ENCODE results near the gene HYCC2. TPM values are rescaled to one million over a fixed set of nuclear protein-coding genes. Genes with fewer than 3 reads are reported as not detected.

The HYCC2 gene
- total RNA-seq, 4 donors from 2014 or later: 2.3 to 12.5 (median 3.5) TPM

GRCh38 chr2:201084863-201085262, 13.4 kb upstream of the HYCC2 start:
- ATAC-seq: no peak
- Histone ChIP-seq H3K36me3 (peaks cover 0 to 67% of the 10 kb centered on the region in 2 donors), H3K4me1 (no peaks in the 10 kb centered on the region), H3K27me3 (no peaks in the 10 kb centered on the region), H3K9me3 (no peaks in the 10 kb centered on the region), H3K27ac (no peak overlapping the region), H3K4me3 (no peak overlapping the region)
- in situ Hi-C loops (cut with MboI; ENCODE audit: low sequenced_read_pairs in 4 of 4) (no loop called here), intact Hi-C loops (cut with DNase I; ENCODE audit: low total_unique reads) (no loop called here)
- DNase-seq: no peak
- TF ChIP-seq CTCF (IDR thresholded peaks at IDR 0.05 in 4 of 5, conservative IDR thresholded peaks at IDR 0.05 in 1 of 5): no peak
- no peak for TF ChIP-seq POLR2A (IDR thresholded peaks at IDR 0.05)

GRCh38 chr2:201074996-201075395, 3.5 kb upstream of the HYCC2 start:
- H3K9me3 ChIP-seq: no peaks in the 10 kb centered on the region
- H3K4me3 ChIP-seq: no peak overlapping the region
- TF ChIP-seq POLR2A (IDR thresholded peaks at IDR 0.05) (no peak), CTCF (IDR thresholded peaks at IDR 0.05 in 4 of 5, conservative IDR thresholded peaks at IDR 0.05 in 1 of 5) (no peak)
- H3K4me1 ChIP-seq: peaks cover 25 to 30% of the 10 kb centered on the region in 2 donors
- peaks cover 0 to 14% of the 10 kb centered on the region in 2 donors for H3K36me3 ChIP-seq
- H3K27ac ChIP-seq: peak overlapping the region in 1 of 4 donors; percentile 16
- in situ Hi-C loops (cut with MboI; ENCODE audit: low sequenced_read_pairs in 4 of 4): loop anchor here in 3 of 4 donors (10.0 to 25.0 kb wide), 3 partner anchors 113 to 363 kb away; partner anchors contain the start of gene ORC2 (in 2 of the 3)
- ATAC-seq: no peak
- DNase-seq: no peak
- intact Hi-C loops (cut with DNase I; ENCODE audit: low total_unique reads): loop anchor here (5.0 kb wide), 1 partner anchor 363 kb away; no protein-coding TSS in a partner anchor
- no peaks in the 10 kb centered on the region for H3K27me3 ChIP-seq

GRCh38 chr2:201073071-201073470, 1.6 kb upstream of the HYCC2 start:
- Histone ChIP-seq H3K9me3 (no peaks in the 10 kb centered on the region), H3K4me1 (peaks cover 44 to 47% of the 10 kb centered on the region in 2 donors), H3K27ac (peak overlapping the region in 3 of 4 donors; percentile 83 to 96 (median 88)), H3K36me3 (no peaks in the 10 kb centered on the region), H3K4me3 (peak overlapping the region in 3 of 4 donors; percentile 79 to 97 (median 96)), H3K27me3 (no peaks in the 10 kb centered on the region)
- in situ Hi-C loops (cut with MboI; ENCODE audit: low sequenced_read_pairs in 4 of 4) (loop anchor here in 3 of 4 donors (10.0 to 25.0 kb wide), 3 partner anchors 111 to 361 kb away; partner anchors contain the start of gene ORC2 (in 2 of the 3)), intact Hi-C loops (cut with DNase I; ENCODE audit: low total_unique reads) (loop anchor here (5.0 kb wide), 1 partner anchor 361 kb away; no protein-coding TSS in a partner anchor)
- TF ChIP-seq POLR2A (IDR thresholded peaks at IDR 0.05) (no peak), CTCF (IDR thresholded peaks at IDR 0.05 in 4 of 5, conservative IDR thresholded peaks at IDR 0.05 in 1 of 5) (no peak)
- DNase-seq (no peak), ATAC-seq (no peak)

GRCh38 chr2:201072201-201072530, 695 bp upstream of the HYCC2 start:
- intact Hi-C loops (cut with DNase I; ENCODE audit: low total_unique reads) (loop anchor here (5.0 kb wide), 1 partner anchor 360 kb away; no protein-coding TSS in a partner anchor), in situ Hi-C loops (cut with MboI; ENCODE audit: low sequenced_read_pairs in 4 of 4) (loop anchor here in 3 of 4 donors (10.0 to 25.0 kb wide), 3 partner anchors 110 to 360 kb away; partner anchors contain the start of gene ORC2 (in 2 of the 3))
- TF ChIP-seq CTCF (IDR thresholded peaks at IDR 0.05 in 4 of 5, conservative IDR thresholded peaks at IDR 0.05 in 1 of 5) (no peak), POLR2A (IDR thresholded peaks at IDR 0.05) (no peak)
- no peaks in the 10 kb centered on the region for H3K27me3 ChIP-seq
- peaks cover 49 to 52% of the 10 kb centered on the region in 2 donors for H3K4me1 ChIP-seq
- H3K4me3 ChIP-seq: peak overlapping the region; percentile 66 to 97 (median 88)
- no peaks in the 10 kb centered on the region for H3K36me3 ChIP-seq
- ATAC-seq: peak; percentile 0 to 15
- peak overlapping the region; percentile 83 to 96 (median 88) for H3K27ac ChIP-seq
- no peak for DNase-seq
- H3K9me3 ChIP-seq: no peaks in the 10 kb centered on the region
